GM03348 (cell line): ENCODE data around the gene NGRN.

Experiments used
- DNase-seq: peaks from one replicate; pipeline ENCODE4 v3.0.0; 2012; ENCODE audit warnings: low spot score

NGRN gene

GRCh38 chr15:90265271-90266060 lies at the start of gene NGRN:
Gene NGRN (plus strand): TSS chr15:90265672. CDS start chr15:90265713, 41 bp downstream.
- peak; percentile 94 for DNase-seq

- DNase-seq: no peak
Observed at GRCh38 chr15:90217671-90218394, 47.6 kb upstream of the NGRN start.

GRCh38 chr15:90219421-90220141 lies 45.9 kb upstream of the NGRN start:
- peak; percentile 74 for DNase-seq

DNA sequence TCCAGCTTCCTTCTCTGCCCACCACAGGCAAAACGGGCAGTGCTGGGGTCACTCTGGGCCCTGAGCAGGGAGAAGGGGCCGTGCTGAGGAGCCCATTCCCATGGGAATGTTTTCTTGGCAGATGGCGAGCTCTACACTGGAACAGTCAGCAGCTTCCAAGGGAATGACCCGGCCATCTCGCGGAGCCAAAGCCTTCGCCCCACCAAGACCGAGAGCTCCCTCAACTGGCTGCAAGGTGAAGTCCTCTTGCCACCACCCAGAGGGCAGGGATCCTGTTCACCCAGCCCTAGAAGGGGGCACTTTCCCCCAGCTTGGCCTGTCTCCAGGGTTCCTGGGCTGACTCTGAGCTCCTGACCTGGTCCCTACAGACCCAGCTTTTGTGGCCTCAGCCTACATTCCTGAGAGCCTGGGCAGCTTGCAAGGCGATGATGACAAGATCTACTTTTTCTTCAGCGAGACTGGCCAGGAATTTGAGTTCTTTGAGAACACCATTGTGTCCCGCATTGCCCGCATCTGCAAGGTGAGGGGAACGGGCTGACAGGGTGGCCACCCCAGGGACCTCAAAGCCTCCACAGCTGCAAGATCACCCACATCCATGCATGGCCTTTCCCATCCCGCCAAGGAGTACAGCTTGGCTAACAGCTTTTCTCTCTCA lies 44.1 kb upstream of the NGRN start:
- DNase-seq: peak; percentile 94

DNA sequence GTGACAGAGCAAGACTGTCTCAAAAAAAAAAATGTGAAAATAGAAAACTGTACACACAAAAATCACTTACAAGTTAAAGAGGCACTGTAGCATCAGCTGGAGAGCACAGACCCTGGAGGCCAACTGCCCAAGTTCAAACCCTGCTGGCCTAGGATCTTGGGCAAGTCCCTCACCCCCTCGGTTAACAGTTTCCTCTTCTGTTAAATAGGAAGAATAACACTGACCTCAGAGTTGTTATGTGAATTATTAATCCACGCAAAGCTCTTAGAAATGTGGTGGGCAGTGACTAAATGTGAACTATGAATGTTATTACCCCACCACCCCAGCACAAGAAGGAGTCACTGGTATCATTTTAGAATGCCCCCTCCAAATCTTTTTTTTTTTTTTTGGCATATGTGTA lies 42.9 kb upstream of the NGRN start:
- DNase-seq: no peak

- DNase-seq: no peak
Observed at GRCh38 chr15:90223441-90224165, 41.9 kb upstream of the NGRN start.

DNA sequence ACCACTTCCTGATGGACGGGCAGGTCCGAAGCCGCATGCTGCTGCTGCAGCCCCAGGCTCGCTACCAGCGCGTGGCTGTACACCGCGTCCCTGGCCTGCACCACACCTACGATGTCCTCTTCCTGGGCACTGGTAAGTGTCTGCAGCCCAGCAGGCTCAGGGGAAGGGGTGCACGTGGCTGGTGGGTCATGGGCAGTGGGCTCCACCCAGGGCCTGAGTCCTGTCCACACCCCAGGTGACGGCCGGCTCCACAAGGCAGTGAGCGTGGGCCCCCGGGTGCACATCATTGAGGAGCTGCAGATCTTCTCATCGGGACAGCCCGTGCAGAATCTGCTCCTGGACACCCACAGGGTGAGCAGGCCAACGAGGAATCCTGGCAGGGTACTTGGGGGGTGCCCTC lies 40.4 kb upstream of the NGRN start:
- DNase-seq: no peak

DNA sequence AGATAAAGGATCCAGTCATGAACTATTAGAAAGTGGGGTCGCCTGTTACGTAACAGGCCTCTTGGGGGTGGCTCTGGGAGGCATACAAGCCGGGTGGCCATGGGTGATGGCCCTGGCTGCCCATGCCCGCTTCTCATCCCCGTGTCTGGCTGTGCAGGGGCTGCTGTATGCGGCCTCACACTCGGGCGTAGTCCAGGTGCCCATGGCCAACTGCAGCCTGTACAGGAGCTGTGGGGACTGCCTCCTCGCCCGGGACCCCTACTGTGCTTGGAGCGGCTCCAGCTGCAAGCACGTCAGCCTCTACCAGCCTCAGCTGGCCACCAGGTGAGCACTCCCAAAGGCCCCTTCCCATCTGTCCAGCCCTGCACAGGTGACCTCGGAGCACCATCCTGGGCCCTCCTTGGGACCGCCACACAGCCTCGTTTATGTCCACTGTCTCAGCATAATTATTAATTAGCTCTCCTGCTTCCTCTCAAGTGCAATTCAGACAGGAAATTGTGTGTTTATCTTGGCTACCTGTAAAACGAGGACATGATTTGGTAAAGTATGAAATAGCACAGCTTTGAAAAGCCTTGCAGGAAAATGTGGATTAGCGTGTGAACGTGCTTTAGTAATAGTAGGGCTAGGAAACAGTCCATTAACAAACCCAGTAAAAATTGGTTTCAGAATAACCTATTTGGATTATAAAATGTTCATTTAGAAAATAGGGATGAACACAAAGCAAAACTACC lies 39.8 kb upstream of the NGRN start:
- DNase-seq: no peak

DNA sequence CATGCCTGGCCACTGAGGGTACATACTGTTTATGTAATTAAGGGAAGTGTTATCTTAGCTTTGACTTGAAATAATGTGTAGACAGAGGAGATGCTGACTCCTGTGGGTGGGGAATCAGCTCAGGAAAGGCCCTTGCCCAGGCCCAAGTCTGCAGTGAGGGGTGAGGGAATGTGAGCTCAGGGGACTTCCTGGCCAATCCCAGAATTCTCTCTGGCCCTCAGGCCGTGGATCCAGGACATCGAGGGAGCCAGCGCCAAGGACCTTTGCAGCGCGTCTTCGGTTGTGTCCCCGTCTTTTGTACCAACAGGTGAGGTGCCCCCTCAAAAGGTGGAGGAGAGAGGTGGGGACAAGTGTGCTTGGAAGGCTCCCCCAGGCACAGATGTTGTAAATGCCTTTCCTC lies 38.1 kb upstream of the NGRN start:
- no peak for DNase-seq

DNA sequence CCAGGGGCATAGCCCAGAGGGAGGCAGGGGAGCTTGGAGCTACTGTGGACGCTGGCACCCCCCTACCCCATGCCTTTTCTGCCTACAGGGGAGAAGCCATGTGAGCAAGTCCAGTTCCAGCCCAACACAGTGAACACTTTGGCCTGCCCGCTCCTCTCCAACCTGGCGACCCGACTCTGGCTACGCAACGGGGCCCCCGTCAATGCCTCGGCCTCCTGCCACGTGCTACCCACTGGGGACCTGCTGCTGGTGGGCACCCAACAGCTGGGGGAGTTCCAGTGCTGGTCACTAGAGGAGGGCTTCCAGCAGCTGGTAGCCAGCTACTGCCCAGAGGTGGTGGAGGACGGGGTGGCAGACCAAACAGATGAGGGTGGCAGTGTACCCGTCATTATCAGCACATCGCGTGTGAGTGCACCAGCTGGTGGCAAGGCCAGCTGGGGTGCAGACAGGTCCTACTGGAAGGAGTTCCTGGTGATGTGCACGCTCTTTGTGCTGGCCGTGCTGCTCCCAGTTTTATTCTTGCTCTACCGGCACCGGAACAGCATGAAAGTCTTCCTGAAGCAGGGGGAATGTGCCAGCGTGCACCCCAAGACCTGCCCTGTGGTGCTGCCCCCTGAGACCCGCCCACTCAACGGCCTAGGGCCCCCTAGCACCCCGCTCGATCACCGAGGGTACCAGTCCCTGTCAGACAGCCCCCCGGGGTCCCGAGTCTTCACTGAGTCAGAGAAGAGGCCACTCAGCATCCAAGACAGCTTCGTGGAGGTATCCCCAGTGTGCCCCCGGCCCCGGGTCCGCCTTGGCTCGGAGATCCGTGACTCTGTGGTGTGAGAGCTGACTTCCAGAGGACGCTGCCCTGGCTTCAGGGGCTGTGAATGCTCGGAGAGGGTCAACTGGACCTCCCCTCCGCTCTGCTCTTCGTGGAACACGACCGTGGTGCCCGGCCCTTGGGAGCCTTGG lies 37.4 kb upstream of the NGRN start:
- no peak for DNase-seq

DNA sequence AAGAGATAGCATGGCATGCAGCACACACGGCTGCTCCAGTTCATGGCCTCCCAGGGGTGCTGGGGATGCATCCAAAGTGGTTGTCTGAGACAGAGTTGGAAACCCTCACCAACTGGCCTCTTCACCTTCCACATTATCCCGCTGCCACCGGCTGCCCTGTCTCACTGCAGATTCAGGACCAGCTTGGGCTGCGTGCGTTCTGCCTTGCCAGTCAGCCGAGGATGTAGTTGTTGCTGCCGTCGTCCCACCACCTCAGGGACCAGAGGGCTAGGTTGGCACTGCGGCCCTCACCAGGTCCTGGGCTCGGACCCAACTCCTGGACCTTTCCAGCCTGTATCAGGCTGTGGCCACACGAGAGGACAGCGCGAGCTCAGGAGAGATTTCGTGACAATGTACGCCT lies 36.5 kb upstream of the NGRN start:
- no peak for DNase-seq

DNA sequence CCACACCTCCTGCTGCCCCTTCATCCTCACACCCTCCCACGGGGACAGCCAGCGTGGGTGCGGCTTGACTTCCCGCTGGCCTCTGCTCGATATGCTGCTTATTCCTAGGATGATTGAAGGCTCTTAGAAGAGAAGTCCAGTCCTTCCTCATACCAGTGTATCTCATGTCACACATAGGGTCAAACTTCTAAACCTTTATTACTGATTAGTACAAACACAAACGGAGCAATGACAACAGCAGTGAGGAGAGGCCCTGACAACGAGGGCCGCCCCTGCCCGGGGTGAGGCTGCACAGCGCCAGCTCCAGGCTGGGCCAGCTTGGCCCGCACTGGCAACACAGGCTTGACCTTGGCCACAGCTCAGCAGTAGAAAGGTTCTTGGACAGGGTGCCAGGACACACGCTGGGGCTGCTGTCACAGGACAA lies 35.4 kb upstream of the NGRN start:
- DNase-seq: no peak

DNA sequence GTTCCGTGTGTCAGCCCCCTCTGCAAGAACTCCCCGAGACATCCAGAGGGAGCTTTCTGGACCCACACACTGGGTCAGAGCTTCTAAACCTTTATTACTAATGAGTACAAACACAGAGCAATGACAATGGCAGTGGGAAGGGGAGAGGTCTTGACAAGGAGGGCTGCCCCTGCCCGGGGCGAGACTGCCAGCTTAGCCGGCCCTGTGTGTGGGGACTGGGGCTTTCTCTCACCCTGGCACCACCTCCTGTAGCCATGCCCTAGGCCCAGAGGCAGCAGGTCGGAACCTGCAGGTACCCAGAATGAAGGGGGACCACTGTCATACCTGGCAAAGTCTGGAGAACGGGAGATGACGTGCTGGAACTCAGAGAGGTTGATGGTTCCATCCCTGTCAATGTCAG lies 34.9 kb upstream of the NGRN start:
- DNase-seq: no peak

GRCh38 chr15:90231028-90232017 lies 34.1 kb upstream of the NGRN start:
- no peak for DNase-seq

DNA sequence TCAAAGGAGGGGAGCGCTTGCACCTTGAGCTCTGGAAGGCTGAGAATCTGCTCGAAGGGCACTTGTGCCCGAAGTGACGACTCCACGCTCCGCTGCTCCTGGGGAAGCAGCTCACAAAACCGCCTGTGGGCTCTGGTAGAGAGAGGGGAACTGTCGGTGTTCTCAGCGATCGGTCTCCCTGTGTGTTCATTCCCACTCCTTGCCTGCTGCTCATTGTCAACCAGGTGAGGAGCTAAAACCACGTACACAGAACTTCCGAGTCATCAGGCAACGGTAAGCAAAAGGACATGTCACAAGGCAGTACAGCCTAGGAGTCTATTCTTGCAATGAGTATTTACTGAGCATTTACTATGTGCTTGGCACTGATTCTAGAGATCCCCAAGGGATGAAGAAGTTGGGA lies 33.3 kb upstream of the NGRN start:
- no peak for DNase-seq

GRCh38 chr15:90232941-90233386 lies 32.5 kb upstream of the NGRN start:
- DNase-seq: no peak

- peak; percentile 80 for DNase-seq
Observed at GRCh38 chr15:90233387-90234095, 31.9 kb upstream of the NGRN start, which contains the start of gene CIB1. Gene CIB1 (minus strand): TSS chr15:90233941. CDS start chr15:90233885, 56 bp downstream.
